Smooth muscle cell of the brain vasculature (primary cell): ENCODE measurements around the gene SLC2A14.
A peak's percentile ranks its signal among the peaks of the same experiment; 100 is the strongest.
"Not testable (repeated sequence)": the region's sequence is repeated elsewhere in the genome, so short reads cannot be mapped to it uniquely, and the experiment has no call there.

ENCODE experiments used
- DNase-seq: peaks from one replicate; pipeline ENCODE4 v3.0.0-alpha.2; 2012; ENCODE audit warnings: low read depth, low spot score

SLC2A14 gene

DNA sequence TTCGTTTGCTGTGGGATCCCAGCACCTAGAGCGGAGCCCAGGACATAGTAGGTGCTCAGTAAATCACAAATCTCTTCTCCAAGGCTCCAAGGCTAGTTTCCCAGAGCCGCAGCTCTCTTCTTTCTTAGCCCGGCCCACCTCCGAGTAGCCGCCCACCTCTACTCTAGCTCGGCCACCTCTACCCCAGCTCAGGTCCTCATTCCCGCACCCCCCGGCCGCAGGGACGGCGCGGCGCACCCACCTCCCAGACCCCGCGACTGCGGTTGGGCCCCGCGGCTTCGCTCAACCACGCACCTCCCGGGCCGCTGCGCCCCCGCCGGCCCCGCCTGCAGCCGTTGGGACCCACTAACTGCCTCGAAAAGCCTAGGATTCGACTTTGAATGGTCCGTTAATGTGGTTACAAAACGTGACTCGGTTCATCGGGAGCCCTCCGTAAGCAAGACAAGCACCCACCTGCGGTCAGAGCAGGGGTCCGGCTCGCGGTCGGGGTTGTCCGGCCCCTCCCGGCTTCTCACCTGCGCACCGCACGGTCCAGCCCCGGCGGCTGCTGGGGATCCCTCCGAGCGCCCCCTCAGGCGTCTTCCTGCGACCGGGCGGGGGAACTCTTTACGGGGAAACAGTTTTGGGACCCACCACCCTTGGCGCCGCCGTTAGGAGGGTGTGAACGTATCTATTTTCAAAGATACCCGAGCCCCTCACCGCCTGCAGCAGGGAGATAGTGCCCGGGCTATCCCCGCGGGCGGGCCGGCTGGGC is at the start of gene SLC2A14:
SLC2A14 (minus strand) TSS at position 350 of the 754 bp plus-strand sequence. CDS start 3,035 bp downstream, outside the sequence.
- no peak for DNase-seq

DNA sequence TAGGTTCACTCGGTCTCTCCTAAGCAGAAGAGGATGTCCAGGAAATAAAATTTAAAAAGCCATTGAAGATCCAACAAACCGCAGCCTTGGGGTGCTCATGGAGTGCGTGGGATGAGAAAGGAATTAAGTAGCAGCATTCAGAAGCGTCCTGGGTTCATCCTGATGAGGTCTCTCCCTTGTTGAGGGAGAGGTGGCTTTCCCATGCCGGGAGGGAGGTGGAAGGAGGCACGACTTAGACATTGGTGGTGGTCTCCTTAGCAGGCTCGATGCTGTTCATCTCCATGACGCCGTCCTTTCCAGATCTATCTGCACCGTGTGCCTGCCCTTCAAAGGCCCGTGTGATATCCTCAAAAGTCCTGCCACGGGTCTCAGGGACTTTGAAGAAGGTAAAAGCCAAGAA is 48.5 kb upstream of the SLC2A14 start:
- DNase-seq: not testable (repeated sequence)

DNA sequence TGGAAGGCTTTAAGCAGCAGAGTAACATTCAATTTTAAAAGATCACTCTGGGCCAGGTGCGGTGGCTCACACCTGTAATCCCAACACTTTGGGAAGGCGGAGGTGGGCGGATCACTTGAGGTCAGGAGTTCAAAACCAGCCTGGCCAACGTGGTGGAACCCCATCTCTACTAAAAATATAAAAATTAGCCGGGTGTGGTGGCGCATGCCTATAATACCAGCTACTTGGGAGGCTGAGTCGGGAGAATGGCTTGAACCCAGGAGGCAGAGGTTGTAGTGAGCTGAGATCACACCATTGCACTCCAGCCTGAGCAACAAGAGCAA is 45.5 kb upstream of the SLC2A14 start:
- DNase-seq: not testable (repeated sequence)

DNA sequence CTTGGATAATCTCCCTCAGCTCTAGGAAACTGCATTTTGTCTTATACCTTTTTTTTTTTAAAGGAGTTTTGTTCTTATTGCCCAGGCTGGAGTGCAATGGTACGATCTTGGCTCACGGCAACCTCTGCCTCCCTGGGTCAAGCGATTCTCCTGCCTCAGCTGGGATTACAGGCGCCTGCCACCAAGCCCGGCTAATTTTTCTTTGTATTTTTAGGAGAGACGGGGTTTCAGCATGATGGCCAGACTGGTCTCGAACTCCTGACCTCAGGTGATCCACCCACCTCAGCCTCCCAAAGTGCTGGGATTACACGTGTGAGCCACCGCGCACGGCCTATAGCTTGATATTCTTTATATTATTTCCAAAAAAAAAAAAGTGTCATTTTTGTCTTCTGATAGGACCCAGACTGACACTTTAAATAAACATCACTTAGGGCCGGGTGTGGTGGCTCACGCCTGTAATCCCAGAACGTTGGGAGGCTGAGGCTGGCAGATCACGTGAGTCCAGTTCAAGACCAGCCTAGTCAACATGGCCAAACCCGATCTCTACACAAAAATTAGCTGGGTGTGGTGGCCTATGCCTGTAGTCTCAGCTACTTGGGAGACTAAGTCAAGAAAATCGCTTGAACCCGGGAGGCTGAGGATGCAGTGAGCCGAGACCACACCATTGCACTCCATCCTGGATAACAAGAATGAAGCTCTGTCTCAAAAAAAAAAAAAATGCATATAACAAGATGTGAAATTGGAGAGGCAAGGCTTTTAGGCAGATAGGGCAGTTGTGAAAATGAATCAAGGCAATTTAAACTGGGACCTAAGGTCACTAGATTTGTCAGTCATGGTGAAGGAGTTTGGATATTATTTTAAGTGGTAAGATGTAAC is 44.9 kb upstream of the SLC2A14 start:
- no peak for DNase-seq

- DNase-seq: no peak
These were observed 44.2 kb upstream of the SLC2A14 start for GRCh38 chr12:7916936-7917335.

DNA sequence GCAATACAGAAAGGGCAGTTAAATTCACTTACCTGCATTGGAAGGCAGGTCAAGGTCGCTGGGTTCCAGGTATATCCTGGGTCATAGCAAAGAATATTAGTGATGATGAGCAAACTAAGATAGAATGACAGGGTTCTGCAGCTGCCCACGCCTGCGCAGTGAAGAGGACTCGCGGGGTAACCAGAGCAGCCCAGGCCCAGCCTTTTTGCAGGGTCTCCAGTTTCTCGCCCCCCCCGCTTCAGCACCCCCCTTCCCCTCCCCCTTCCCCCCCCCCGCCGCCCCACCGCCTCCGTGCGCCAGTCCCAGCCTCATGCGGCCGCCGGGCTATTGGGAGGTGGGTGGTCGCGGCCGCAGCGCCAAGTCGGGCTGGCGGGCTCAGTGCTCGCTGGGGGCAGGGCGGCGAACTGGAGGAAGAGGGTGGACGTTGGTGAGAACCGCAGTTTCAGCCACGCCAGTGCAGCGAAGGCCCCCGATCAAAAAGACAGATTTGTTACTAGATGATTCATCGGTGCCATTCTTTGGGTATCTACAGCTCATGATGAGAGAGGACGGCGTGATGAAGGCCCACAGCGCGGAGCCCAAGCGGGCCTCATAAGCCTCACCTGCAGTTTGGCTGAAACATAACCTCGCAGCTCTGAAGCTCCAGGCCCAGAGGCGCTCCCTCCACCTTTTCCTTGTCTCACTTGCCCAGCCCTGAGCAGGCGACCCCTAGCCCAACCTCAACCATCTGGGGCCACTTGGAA is 43.1 kb upstream of the SLC2A14 start:
- DNase-seq: no peak

- not testable (repeated sequence) for DNase-seq
These were observed 37.4 kb upstream of the SLC2A14 start for GRCh38 chr12:7910106-7910505.

- DNase-seq: peak; percentile 50
These were observed 34.3 kb upstream of the SLC2A14 start for GRCh38 chr12:7907009-7907408.

- not testable (repeated sequence) for DNase-seq
These were observed 33.6 kb upstream of the SLC2A14 start for GRCh38 chr12:7906303-7906702.

GRCh38 chr12:7905600-7906125 is 32.9 kb upstream of the SLC2A14 start:
- not testable (repeated sequence) for DNase-seq

- no peak for DNase-seq
These were observed 32.4 kb upstream of the SLC2A14 start for GRCh38 chr12:7905071-7905470.

- not testable (repeated sequence) for DNase-seq
These were observed 29.7 kb upstream of the SLC2A14 start for GRCh38 chr12:7902416-7902815.

- no peak for DNase-seq
These were observed 27.0 kb upstream of the SLC2A14 start for GRCh38 chr12:7899755-7900154.

GRCh38 chr12:7896726-7897125 is 24.0 kb upstream of the SLC2A14 start:
- not testable (repeated sequence) for DNase-seq

- no peak for DNase-seq
These were observed 19.7 kb upstream of the SLC2A14 start for GRCh38 chr12:7892186-7892980.

DNA sequence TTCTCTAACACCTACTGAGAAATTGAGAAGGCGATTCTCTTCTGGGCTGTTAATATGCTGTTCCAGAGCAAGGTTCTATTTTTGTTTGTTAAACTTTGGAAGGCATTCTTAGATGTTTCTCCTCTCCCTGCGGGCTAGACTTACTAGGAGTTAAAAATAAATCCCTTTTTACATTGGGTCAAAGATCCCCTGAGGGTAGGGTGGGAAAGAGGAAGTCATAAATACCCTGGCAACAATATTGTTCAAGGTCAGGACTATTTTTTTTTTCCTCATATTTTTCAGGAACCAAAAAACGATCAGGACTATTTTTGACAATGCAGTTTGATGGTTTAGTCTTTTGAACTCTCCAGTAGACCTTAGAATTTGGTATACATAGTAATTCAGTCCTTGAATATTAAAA is 12.0 kb upstream of the SLC2A14 start:
- DNase-seq: no peak

- not testable (repeated sequence) for DNase-seq
These were observed 9.0 kb upstream of the SLC2A14 start for GRCh38 chr12:7881736-7882120.

- DNase-seq: not testable (repeated sequence)
These were observed 8.4 kb upstream of the SLC2A14 start for GRCh38 chr12:7880952-7881735.

- no peak for DNase-seq
These were observed 6.5 kb upstream of the SLC2A14 start for GRCh38 chr12:7879246-7879645.

DNA sequence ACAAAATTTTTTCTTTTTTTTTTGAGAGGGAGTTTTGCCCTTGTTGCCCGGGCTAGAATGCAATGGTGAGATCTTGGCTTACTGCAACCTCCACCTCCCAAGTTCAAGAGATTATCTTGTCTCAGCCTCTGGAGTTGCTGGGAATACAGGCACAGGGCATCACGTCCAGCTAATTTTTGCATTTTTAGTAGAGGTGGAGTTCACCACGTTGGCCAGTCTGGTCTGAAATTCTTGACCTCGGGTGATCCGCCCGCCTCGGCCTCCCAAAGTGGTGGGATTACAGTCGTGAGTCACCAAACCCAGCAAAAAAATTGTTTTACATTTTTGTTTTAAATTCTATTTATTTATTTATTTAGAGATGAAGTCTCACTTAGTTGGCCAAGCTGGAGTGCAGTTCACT is 4.7 kb upstream of the SLC2A14 start:
- no peak for DNase-seq
